ENCODE data around the gene TRUB2.

Gene TRUB2

GRCh38 chr9:128271112-128271511 is 51.1 kb downstream of the TRUB2 start:
- no peak for DNase-seq

- DNase-seq: no peak
These were observed 55.2 kb downstream of the TRUB2 start for GRCh38 chr9:128266868-128267590.

DNA sequence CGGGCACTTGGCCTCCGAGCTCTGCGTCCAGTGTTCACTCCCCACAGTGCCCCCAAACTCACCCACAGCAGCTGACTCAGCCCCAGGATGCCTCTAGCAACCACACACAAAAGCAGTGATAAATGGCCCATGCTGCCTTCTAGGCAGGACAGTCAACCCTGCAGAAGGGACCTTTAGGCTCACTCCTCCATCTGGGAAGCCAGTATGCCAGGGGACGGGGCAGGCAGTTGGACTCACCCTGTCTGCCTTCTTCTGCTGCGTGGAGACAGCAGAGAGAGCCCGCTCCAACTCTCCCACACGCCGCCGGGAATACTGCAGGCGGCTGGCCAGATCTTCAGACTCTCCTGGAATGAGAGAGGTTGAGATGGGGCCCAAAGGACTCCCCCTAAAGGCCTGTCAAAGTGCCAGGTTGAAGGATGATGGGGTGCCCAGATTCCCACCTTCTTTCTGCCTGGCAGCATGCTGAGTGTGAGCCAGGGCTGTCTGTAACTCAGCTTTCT is 56.8 kb downstream of the TRUB2 start:
- no peak for DNase-seq

- DNase-seq: no peak
These were observed 59.6 kb downstream of the TRUB2 start for GRCh38 chr9:128262687-128263086.

GRCh38 chr9:128260340-128260739 is 61.9 kb downstream of the TRUB2 start:
- no peak for DNase-seq

- DNase-seq: no peak
These were observed 63.1 kb downstream of the TRUB2 start for GRCh38 chr9:128259156-128259555.

DNA sequence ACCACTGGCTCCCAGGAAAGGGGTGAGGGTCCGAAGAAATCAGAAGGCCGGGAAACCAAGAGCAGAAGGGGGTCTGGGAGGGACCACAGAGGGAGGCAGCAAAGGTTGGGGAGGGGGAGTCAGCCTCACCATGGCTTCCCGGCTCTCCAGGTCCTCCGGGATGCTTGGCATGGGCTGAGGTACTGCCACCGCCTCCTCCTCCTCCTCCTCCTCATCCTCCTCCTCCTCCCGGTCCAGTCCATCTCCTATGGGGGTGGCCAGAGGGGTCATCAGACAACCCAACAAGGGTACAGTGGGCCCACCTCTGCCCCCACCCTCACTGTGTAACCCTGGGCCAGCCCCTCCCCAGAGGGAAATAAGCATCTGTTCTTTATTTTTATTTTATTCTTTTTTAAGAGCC is 63.9 kb downstream of the TRUB2 start:
- no peak for DNase-seq

DNA sequence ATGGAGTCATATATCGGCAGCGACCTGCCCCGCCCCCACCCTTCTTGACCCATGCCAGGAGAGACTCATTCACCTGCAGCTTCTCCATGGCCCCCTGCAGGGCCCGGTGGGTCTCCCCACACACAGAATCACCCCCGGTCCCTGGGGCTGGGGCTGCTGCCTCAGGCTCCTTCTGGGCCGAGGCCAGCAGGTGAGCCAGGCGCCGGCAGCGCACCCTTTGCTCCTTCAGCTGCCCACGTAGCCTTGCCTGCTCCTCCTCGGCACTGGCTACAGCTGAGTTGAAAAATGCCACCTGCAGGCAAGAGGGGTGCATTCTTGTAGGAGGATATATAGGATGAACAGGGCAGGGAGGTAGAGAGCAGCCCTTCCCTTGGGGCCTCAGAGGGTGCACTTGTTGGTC is 64.3 kb downstream of the TRUB2 start:
- DNase-seq: no peak

- DNase-seq: no peak
These were observed 65.0 kb downstream of the TRUB2 start for GRCh38 chr9:128257086-128257825.

Measured in amygdala (tissue), 56 donors.